BJ (cell line): ENCODE results near the gene CNOT3. TPM values are rescaled to one million over a fixed set of nuclear protein-coding genes. Genes with fewer than 3 reads are reported as not detected.
"Not testable (repeated sequence)": the region's sequence is repeated elsewhere in the genome, so short reads cannot be mapped to it uniquely, and the experiment has no call there.

ENCODE experiments used
- CTCF ChIA-PET: fragments of 350-600 bp; formaldehyde crosslinking; extraction: SDS; loops from one replicate; lab custom pipeline; 2021; ENCODE audit warnings: antibody characterized with exemption, inconsistent platforms; lab: Yijun Ruan, JAX
- POLR2A ChIA-PET: fragments of 300-600 bp; sonication (Branson Sonifier 250); formaldehyde crosslinking; extraction: SDS; loops from one replicate; lab custom pipeline; 2021; ENCODE audit warnings: antibody characterized with exemption; lab: Charles Lee
- DNase-seq: peaks from one replicate; pipeline ENCODE4 v3.0.0-alpha.2; 2011; ENCODE audit warnings: low read depth
- H3K27me3 ChIP-seq: 2 replicates; pipeline ENCODE4 v1.6.0; 2011; ENCODE audit warnings: low read length; ENCODE audit not compliant: control insufficient read depth, insufficient read depth
- H3K36me3 ChIP-seq: 2 replicates; pipeline ENCODE4 v1.5.1; 2011; ENCODE audit warnings: low read length; ENCODE audit not compliant: control insufficient read depth, insufficient read depth
- H3K4me3 ChIP-seq: 2 replicates; pipeline ENCODE4 v1.5.1; 2011; ENCODE audit warnings: low read depth, mild to moderate bottlenecking, control low read depth, low read length
- polyA plus RNA-seq: library from polyadenylated mRNA; depleted of rRNA; stranded (reverse); fragments of >200 nt; gene quantifications from 2 replicates; pipeline ENCODE4 v1.2.3, GENCODE V29; 2011
- TF ChIP-seq, protein P1 (sequence below): IDR thresholded peaks from 2 replicates; pipeline ENCODE4 v1.5.1; 2011; ENCODE audit warnings: low read depth, mild to moderate bottlenecking, control low read depth, inconsistent platforms, low read length, moderate library complexity; ENCODE audit not compliant: insufficient read depth

Gene CNOT3
- polyA plus RNA-seq, 1 experiment: 6.3 TPM

DNA sequence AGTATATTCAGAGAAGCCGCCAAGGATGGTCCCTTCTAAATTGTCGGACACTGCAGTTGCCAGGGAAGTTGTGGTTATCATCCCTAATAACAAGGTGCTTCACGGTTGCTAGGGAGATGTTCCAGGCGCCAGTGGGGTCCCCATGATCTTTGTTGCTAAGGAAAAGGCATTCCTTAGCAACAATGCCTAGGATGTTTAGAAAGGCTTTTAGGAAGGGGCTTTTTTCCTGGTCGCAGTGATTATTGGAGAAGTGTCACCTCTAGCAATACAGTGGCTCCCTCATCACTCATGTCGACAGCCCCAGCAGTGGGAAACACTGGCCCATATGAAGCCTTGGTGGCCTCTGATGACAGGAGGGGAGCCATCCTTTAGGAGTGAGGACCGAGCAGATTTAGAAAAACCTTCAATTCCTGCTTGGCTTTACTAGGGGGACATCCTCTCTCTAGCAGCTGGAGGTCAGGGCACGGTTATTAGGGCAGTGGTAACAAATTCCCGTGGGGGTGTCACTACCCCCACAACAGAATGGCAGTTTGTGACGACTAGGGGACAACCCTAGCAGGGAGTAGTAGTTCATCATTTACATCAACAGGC lies 41.8 kb downstream of the CNOT3 start:
- H3K36me3 ChIP-seq: peaks cover 34% of the 10 kb centered on the region

DNA sequence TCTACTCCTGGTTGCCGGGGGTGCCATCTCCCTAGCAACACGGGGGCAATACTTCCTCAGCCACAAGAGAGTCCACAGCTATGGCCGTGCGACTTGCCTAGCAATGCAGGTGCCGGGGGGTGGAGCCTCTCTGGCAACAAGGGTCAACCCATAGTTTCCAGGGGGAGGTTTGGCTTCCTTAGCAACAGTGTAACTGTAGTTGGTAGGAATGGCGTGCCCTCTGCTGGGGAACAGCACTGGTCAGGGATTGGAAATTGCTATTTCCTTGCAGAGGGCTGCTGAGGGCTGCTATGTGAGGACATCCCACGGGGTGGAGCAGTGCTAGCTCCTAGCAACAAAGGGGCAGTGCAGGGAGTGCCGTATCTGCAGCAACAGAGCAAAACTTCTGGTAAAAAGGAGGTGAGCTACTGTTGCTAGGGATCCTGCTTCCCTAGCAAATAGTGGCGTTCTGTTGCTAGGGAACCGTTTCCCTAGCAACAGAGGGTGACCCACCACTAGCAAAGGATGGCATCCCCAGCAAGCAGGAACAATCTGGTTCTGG lies 42.4 kb downstream of the CNOT3 start:
- no peaks in the 10 kb centered on the region for H3K27me3 ChIP-seq
- no peak for DNase-seq
- CTCF ChIA-PET: interaction anchor here (1.1 to 1.9 kb wide), 4 partner anchors 10 to 52 kb away, joined by 3 to 10 read pairs (median 4); no protein-coding TSS in a partner anchor
- POLR2A ChIA-PET: no interaction called here
- TF ChIP-seq, protein P1, sequence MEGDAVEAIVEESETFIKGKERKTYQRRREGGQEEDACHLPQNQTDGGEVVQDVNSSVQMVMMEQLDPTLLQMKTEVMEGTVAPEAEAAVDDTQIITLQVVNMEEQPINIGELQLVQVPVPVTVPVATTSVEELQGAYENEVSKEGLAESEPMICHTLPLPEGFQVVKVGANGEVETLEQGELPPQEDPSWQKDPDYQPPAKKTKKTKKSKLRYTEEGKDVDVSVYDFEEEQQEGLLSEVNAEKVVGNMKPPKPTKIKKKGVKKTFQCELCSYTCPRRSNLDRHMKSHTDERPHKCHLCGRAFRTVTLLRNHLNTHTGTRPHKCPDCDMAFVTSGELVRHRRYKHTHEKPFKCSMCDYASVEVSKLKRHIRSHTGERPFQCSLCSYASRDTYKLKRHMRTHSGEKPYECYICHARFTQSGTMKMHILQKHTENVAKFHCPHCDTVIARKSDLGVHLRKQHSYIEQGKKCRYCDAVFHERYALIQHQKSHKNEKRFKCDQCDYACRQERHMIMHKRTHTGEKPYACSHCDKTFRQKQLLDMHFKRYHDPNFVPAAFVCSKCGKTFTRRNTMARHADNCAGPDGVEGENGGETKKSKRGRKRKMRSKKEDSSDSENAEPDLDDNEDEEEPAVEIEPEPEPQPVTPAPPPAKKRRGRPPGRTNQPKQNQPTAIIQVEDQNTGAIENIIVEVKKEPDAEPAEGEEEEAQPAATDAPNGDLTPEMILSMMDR: peak; percentile 37; the same call in 1 of the 2 replicates
- H3K4me3 ChIP-seq: no peak overlapping the region
- peaks cover 34% of the 10 kb centered on the region for H3K36me3 ChIP-seq

More for the DNA sequence above, 41.8 kb downstream of the CNOT3 start:
- Histone ChIP-seq H3K4me3 (no peak overlapping the region), H3K27me3 (no peaks in the 10 kb centered on the region)
- no peak for DNase-seq
- TF ChIP-seq, protein P1: no peak
- CTCF ChIA-PET: interaction anchor here (1.1 to 1.9 kb wide), 3 partner anchors 9 to 53 kb away, joined by 3 to 10 read pairs (median 4); no protein-coding TSS in a partner anchor
- POLR2A ChIA-PET: no interaction called here

GRCh38 chr19:54180691-54181091 lies 43.1 kb downstream of the CNOT3 start:
- H3K4me3 ChIP-seq: no peak overlapping the region
- H3K36me3 ChIP-seq: peaks cover 32% of the 10 kb centered on the region
- TF ChIP-seq, protein P1: no peak
- no peak for DNase-seq
- no peaks in the 10 kb centered on the region for H3K27me3 ChIP-seq
- POLR2A ChIA-PET: no interaction called here
- CTCF ChIA-PET: interaction anchor here (1.1 to 1.9 kb wide), 3 partner anchors 10 to 52 kb away, joined by 3 to 10 read pairs (median 4); no protein-coding TSS in a partner anchor

DNA sequence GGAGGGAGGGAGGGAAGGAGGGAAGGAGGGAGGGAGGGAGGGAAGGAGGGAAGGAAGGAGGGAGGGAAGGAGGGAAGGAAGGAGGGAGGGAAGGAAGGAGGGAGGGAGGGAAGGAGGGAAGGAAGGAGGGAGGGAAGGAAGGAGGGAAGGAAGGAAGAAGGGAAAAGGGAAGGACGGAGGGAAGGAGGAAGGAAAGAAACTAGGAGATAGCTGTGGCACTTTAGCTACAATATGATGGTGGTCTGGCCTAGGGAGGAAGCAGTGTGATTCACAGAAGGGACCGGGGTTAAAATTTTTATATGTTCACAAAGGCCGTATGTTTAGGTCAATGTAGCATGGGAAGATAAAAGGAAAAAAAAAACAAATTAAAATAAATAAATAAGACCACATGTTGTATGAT lies 44.3 kb downstream of the CNOT3 start:
- peaks cover 32% of the 10 kb centered on the region for H3K36me3 ChIP-seq
- H3K27me3 ChIP-seq, H3K4me3 ChIP-seq, DNase-seq, POLR2A ChIA-PET: not testable (repeated sequence)
- CTCF ChIA-PET: interaction anchor here (0.8 kb wide), 1 partner anchor 11 kb away, joined by 4 read pairs; no protein-coding TSS in a partner anchor

DNA sequence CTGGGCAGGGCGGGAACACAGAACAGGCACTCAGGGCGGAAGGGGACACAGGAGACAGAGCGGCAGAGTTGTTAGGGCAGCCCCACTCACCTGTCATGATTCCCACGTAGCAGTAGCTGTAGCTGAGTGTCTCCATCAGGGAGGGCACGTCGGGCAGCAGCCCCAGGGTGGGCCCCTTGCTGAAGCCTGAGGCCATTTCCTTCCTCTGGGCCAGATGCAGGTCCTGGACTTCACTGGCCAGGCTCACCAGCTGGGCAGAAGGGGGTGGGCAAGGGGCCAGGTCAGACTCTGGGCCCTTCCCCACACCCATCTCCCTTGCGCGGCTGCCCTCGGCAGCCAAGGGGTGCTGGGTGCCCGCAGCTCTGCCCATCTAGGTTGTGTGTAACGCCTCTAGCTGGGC lies 45.9 kb downstream of the CNOT3 start:
- TF ChIP-seq, protein P1: no peak
- ChIA-PET CTCF (interaction anchor here (2.2 kb wide), 1 partner anchor 15 kb away, joined by 7 read pairs; no protein-coding TSS in a partner anchor), POLR2A (no interaction called here)
- H3K36me3 ChIP-seq: peaks cover 34% of the 10 kb centered on the region
- H3K27me3 ChIP-seq: no peaks in the 10 kb centered on the region
- no peak for DNase-seq
- H3K4me3 ChIP-seq: no peak overlapping the region
